PFSK-1 (cell line): ENCODE data around the gene LRP2.

ENCODE experiments used
- REST ChIP-seq, 2 experiments: IDR thresholded peaks; 2 replicates each; pipeline versions ENCODE4 v1.6.1 to v1.8.0; 2011 to 2012; ENCODE audit warnings: low read depth in 2 of 2, low read length in 2 of 2, control low read depth in 1 of 2, inconsistent platforms in 1 of 2, mild to moderate bottlenecking in 1 of 2, moderate library complexity in 1 of 2; ENCODE audit not compliant: insufficient read depth in 1 of 2
- SIN3A ChIP-seq: IDR thresholded peaks from 2 replicates; pipeline ENCODE4 v1.6.1; 2012; ENCODE audit warnings: mild to moderate bottlenecking, low read length, moderate library complexity, borderline replicate concordance; ENCODE audit not compliant: insufficient read depth

GRCh38 chr2:169323841-169324240 lies 38.5 kb downstream of the LRP2 start:
- TF ChIP-seq REST (IDR thresholded peaks at IDR 0.05; ENCODE audit: insufficient read depth in 1 of 2, low read depth in 2 of 2, low read length in 2 of 2) (no peak), SIN3A (no peak)
